Right kidney (tissue), 9 donors: ENCODE results near the gene SPOCK2.
A peak's percentile ranks its signal among the peaks of the same experiment; 100 is the strongest.
"Not testable (repeated sequence)": the region's sequence is repeated elsewhere in the genome, so short reads cannot be mapped to it uniquely, and the experiment has no call there.

Experiments
- DNase-seq: peaks from one replicate; pipeline ENCODE4 v3.0.0-alpha.2; 2016
- long read RNA-seq, 8 donors: transcript quantifications; one replicate each; lab custom pipeline, GENCODE V29; 2026

Gene SPOCK2, protein sequence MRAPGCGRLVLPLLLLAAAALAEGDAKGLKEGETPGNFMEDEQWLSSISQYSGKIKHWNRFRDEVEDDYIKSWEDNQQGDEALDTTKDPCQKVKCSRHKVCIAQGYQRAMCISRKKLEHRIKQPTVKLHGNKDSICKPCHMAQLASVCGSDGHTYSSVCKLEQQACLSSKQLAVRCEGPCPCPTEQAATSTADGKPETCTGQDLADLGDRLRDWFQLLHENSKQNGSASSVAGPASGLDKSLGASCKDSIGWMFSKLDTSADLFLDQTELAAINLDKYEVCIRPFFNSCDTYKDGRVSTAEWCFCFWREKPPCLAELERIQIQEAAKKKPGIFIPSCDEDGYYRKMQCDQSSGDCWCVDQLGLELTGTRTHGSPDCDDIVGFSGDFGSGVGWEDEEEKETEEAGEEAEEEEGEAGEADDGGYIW
- long read RNA-seq, donor 1, partial matches to known transcripts = 9 of 53 reads
- long read RNA-seq, donor 1, other reads (novel, unspliced or antisense) = 40 of 53 reads
- long read RNA-seq, donor 2, partial matches to known transcripts = 6 of 35 reads
- long read RNA-seq, donor 2, other reads (novel, unspliced or antisense) = 28 of 35 reads
- long read RNA-seq, donor 3, partial matches to known transcripts = 11 of 12 reads
- long read RNA-seq, donor 3, other reads (novel, unspliced or antisense) = 0 of 12 reads
- long read RNA-seq, donor 4, partial matches to known transcripts = 30 of 32 reads
- long read RNA-seq, donor 4, other reads (novel, unspliced or antisense) = 0 of 32 reads
- long read RNA-seq, donor 5, partial matches to known transcripts = 14 of 48 reads
- long read RNA-seq, donor 5, other reads (novel, unspliced or antisense) = 33 of 48 reads
- long read RNA-seq, donor 6, partial matches to known transcripts = 101 of 144 reads
- long read RNA-seq, donor 6, other reads (novel, unspliced or antisense) = 36 of 144 reads
- long read RNA-seq, donor 7, partial matches to known transcripts = 64 of 118 reads
- long read RNA-seq, donor 7, other reads (novel, unspliced or antisense) = 50 of 118 reads
- long read RNA-seq, donor 8, partial matches to known transcripts = 50 of 50 reads
- long read RNA-seq, donor 8, other reads (novel, unspliced or antisense) = 0 of 50 reads

DNA sequence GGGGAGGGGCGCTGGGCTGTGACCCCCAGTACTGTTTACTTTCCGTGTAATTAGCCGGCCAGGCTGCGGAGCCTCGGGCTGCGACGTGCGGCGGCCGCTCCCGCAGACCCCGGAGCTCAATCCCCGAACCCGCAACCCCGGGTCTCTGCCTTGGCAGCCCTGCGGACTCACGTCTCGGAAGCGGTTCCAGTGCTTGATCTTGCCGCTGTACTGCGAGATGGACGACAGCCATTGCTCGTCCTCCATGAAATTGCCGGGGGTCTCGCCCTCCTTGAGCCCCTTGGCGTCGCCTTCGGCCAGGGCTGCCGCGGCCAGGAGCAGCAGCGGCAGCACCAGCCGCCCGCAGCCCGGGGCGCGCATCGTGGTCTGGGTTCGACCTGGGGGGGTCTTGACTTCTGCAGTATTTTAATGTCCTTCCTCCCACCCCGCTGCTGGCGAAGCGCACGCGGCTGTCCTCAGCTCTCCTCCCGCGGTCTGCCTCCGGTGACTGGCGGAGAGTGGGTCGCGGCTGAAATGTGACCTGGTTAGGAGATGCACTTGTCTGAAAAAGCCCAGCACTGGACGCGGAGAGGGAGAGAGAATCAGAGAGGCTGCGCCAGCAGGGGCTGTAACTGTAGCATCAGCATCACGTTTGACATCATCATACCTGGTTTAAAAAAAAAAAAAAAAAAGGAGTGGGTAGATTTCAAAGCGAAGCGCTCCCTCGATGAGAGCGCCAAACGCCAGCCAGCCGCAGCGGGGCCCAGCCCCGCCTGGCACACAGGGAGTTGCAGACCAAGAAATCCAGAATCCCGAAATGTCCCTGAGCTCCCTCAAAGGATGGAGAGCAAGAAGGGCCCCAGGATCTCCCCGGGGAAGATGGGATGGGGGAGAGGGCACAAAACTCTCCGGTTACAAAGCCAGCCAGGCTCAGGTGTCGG, at the start of gene SPOCK2:
TSS of gene SPOCK2 (minus strand) at position 583 of the 920 bp plus-strand sequence. CDS start at position 360, 223 bp downstream.
- peak; percentile 80 for DNase-seq

DNA sequence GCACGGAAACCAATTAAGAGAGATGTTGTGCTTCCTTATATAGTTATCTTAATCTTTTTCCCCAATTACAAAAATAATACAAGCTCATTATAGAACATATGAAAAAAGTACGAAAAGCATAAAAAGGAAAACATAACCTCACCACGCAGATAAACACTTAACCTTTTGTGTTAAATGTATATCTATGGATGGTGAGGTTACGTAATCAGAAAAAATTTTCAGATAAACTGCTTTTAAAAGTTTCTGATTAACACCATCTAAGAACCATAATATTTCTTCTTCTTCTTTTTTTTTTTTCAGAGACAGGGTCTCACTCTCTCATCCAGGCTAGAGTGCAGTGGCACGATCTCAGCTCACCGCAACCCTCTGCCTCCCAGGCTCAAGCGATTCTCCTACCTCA, 49.2 kb upstream of the SPOCK2 start:
- DNase-seq = no peak

DNA sequence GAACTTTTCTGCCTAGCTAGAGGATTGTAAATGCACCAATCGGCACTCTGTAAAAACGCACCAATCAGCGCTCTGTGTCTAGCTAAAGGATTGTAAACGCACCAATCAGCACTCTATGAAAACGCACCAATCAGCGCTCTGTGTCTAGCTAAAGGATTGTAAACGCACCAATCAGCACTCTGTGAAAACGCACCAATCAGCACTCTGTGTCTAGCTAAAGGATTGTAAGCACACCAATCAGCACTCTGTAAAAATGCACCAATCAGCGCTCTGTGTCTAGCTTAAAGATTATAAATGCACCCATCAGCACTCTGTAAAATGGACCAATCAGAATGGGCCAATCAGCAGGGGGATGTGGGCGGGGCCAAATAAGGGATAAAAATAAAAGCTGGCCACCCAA, 47.9 kb upstream of the SPOCK2 start:
- not testable (repeated sequence) for DNase-seq

DNA sequence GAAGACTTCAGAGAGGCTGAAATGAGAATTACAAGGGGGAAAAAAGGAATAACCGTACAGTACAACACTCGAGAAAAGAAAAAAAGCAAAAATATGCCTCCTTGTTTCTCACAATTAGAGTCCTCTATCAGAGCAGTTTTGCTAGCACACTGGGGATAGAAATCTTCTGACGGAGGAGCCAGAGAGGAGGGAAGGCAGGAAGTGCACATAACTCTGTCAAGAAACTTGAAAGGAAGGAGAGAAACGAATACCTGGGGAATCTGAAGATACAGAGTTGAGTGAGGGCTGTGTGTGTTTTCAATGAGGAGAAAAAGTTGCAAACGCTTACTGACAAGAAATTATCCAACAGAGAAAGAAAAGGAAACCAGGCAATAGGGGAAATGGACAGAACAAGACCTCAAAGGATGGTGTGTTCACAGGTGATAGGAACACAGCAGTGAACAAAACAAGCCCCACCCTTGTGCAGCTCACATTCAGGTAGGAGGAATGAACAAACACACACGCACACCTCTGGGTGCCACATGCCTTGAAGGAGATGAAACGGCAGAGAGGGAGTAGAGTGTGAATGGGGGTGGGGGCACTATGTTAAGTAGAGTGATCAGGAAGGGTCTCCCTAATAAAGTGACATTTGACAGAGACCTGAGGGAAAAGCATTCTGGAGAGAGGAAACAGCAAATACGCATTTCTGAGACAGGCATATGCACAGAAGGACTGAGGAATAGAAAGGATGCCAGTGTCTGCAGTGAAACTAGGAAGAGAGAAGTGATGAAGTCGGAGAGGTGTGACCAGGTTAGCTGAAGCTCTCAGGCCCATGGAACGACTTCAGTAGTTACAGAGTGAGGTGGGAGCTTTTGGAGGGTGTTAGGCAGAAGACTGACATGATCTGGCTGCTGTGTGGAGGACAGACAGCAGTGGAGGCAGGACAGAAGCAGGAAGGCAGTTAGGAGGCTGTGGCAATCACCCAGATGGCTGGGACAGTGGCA, 46.7 kb upstream of the SPOCK2 start:
- no peak for DNase-seq

DNA sequence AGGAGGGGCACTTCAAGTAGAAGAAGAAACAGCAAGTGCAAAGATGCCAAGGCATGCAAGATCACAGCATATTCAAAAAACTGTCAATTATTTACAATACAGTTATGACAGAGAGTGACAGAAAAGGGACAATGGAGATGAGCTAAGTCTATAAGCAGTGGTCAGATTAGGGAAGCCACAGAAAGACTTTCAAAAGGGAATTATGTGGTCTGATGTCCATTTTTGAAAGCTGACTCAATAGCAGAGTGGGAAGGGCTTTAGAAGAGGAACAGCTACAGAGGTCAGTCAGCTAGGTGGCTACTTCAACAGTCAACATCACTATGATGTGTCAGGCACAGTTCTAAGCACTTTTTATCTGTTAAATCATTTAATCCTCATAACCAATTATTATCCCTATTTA, 45.2 kb upstream of the SPOCK2 start:
- no peak for DNase-seq

DNA sequence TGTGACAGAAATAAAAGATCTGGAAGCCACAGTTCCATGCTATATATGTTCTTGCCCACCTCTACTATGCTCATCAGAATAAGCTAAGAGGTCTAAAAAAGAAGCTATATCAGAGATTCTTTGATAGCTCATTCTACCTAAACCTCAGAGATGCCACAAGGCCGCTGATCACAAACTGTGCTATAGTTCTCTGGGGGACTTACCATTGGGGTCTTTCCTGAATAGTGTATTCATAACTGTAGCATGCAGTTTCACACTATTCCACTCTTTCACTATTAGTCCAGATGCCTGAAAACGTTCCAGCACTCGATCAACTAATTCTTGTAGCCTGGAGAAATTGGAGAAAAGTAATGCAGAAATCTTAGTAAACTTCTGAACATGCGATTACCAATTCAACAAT, 44.5 kb upstream of the SPOCK2 start:
- DNase-seq = no peak

DNA sequence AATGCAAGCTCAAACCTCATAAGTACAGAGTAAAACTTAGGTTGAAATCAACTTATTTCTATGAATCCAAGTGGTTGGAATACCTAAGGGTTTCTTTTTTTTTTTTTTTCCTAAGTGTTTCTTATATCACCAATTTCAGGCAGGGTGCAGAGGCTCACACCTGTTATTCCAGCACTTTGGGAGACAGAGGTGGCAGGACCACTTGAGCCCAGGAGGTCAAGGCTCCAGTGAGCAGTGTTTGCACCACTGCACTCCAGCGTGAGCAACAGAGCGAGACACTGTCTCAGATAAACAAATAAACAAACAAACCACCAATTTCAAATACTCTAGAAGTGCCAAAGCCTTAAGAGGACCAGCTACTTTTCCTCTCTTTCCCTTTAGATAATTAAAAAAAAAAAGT, 39.2 kb upstream of the SPOCK2 start:
- DNase-seq = no peak

DNA sequence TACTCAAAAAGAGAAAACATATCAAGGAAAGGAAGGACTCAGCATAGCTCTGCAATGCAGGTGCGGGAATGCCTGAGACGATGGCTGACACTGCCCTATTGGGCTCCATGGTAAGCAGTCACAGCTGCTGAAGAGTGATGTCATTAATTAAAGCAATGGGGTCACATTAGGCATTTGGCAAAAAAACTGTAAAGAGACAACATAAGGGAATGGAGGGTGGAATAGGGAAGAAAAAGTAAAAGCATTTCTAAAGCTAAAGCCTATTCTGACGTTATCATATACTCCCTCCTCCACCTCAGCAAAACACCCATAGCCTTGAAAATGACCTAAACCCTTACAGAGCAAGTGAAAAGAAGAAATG, 38.5 kb upstream of the SPOCK2 start:
- no peak for DNase-seq

DNA sequence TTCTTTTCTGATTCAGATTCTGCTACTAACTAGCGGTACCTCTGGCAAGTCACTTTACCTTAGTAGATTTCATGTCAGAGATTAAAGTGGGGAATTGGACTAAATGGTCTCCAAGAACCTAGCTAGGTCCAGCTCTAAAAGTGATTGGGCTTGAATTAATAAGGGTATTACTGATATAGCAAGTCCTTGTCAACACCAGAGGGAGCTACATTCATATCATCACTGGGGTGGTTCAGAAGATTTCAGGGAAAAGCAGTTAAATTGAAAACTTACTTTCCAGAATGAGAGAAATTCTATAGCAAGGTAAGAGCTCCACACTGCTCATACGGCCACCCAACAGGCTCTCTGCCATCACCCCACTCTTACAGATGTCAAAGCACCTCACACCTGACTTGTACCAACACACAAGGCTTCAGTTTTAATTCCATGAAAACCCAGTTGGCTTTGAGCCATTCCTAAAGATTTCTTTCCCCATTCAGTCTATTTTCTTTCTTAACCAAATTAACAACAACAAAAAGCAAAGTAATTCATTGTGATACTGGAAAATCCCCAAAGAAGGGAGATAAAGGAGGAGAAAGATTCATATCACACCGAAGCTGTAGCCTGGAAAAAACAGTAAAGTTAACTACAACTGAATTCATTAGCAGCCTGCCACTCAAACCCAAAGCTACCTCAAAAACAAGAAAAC, 38.0 kb upstream of the SPOCK2 start:
- DNase-seq = no peak

DNA sequence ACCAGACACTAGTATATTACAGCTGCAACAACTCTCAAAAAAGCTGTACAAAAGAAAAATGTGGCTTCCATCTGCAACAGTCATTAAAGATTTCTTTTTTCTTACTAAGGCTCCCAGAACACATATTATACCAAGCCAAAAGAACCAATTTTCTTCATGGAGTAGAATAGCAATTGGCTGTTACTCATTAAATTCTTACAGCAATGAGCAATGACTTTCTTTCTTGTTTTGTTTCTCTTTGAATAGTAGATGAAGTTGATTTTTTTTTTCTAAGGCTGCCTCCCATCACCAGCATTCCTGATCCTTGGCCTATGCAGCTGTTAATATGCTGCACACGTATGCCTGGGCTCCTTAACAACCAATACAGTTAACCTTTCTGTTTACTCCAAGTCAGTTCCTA, 36.6 kb upstream of the SPOCK2 start:
- peak; percentile 19 for DNase-seq

DNA sequence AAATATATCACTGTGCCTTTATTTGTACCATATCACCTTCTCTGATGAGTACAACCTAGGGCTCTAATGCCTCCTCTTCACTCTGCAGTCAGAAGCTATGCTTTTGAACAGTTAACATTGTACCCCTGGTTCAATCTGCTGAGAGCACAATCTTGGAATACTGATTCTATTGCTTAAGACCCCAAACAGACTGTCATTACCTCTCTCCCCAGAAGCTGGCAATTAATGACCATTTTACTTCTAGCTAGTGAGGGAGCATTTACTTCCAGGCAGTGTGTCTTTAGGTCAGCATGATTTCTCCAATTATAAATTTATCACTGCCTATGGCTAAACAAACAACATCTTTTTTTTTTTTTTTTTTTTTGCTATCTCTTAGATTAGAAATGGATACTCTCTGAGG, 36.0 kb upstream of the SPOCK2 start:
- no peak for DNase-seq

DNA sequence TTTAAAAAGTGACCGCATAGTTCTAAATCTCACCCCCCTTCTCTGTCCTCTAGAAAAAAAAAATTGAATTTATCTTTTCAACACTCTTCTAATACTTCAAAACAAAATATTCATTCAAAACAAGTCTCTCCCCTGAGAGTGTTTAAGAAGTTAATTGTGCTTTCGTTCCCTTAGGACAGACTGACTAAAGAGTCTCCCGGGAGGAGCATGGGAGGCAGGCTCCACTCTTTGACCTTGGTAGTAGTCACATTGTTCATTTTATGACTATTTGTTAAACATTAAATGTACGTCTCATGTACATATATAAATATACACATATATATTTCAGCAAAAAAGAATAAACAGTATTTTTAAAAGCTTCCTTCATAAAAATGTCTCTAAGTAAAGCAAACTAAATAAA, 35.3 kb upstream of the SPOCK2 start:
- no peak for DNase-seq

DNA sequence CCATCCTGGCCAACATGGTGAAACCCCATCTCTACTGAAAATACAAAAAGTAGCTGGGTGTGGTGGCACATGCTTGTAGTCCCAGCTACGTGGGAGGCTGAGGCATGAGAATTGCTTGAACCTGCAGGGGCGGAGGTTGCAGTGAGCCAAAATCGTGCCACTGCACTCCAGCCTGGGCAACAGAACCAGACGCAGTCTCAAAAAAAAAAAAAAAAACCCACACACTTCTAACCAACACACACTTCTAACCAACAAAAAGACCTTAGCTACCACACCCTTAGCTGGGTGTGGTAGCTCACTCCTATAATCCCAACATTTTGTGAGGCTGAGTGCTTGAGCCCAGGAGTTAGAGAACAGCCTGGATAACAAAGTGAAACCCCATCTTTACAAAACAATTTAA, 33.9 kb upstream of the SPOCK2 start:
- no peak for DNase-seq

DNA sequence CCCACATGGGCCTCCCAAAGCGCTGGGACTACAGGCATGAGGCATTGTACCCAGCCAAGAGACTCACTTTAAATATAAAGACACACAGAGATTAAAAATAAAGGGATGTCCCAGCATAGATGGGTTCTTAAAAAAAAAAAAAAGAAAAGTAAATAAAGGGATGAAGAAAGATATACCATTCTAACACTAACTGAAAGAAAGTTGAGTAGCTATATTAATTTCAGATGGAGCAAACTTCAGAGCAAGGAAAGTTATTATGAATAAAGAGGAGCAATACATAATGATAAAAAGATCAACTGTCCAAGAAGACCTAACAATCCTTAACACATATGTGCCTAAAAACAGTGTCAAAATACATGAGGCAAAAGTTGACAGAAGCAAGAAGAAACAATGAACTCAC, 33.0 kb upstream of the SPOCK2 start:
- no peak for DNase-seq

DNA sequence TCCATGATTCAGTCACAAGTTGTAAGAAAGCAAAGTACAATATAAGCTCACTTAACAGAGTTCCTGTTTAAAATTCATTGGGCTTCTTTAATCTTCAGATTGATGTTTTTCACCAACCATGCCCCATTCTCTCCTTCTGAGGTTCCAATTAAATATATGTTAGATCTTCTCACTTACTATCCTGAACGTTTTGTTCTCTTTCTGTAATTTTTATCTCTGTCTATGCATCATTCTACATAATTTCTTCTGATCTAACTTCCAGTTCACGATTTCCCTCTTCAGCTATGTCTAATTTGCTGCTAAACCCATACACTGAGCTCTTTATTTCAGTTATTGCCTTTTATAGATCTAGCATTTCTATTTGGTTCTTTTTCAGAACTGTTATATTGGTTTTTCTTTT, 28.0 kb upstream of the SPOCK2 start:
- DNase-seq = no peak

DNA sequence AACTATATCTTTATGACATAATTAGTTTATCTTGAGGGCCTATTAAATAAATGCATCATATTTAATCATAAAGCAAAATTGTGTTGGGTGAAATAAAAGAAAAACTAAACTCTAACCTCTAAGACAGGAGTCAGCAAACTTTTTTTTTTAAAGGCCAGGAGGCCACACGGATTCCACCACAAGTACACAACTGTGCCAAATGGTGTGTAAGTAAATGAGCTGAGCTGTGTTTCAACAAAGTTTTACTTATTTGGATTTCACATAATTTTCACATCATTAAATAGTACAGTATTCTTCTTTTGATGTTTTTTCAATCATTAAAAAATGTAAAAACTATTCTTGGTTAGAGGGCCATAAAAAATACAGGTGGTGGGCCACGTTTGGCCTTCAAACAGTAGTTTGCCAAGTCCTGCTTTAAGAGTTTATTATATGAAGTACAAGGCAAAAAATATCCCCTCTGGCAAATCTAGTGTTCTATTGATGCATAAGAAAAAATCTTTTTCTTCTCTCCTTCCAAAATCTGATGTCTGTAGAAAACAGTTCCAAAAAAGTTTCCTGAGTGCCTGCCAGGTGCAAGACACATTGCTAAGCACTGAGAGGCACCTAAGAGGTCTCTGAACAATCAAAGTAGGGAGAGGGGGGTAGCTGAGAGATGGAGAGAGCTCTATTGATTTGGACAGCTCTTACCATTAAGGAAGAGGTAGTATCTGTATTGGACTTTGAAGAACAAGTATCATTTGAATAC, 26.5 kb upstream of the SPOCK2 start:
- DNase-seq = no peak

DNA sequence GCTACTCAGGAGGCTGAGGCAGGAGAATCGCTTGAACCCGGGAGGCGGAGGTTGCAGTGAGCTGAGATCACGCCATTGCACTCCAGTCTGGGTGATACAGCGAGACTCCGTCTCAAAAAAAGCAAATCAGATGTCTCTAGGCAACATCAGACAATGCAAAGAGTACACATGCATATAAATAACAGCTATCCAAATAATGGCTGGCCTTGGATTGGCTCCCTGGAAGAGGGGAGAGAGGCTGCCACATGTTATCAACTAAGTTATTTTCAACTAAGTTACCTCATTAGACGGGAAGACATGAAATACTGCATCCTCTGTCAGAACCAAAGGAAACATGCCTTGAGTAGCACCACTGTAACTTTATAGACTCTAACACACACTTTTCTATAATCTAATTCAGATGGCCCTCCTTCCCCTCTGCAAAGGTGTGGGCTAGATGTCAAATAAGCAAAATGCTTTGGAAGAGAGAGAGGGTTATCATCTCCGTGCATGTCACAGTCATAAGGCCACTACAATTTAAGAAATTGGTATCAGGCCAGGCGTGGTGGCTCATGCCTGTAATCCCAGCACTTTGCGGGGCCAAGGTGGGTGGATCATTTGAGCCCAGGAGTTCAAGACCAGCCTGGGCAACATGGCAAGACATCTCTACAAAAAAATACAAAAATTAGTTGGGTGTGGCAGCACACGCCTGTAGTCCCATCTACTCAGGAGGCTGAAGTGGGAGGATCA, 22.5 kb upstream of the SPOCK2 start:
- DNase-seq = no peak

DNA sequence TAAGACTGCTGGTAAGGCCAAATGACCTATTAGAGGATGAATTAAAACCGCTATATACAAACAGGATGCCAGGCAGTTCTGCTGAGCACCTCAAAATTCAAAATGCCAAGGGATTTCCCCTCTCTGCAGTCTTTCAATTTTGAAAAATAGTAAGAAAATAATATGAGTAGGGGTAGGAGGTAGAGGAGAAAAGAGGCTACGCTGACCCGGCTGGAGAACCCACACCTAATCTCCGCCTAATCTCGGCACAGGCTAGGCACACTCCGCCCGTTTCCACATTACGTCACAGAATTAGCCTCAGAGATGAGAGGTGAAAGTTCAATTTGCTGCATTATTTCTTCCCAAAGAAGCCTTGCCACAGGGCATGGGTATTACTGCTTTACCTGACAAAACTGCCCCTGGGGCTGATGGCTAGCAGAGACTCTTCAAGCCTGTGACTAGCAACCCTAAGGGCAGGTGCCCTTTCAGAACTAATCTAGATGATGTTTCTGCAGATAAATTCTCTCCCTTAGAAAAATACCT, 21.3 kb upstream of the SPOCK2 start:
- DNase-seq = no peak
